Ovary (tissue), 9 donors: Measurements from ENCODE around the gene MEI1. TPM values are rescaled to one million over a fixed set of nuclear protein-coding genes. Genes with fewer than 3 reads are reported as not detected.

Experiments
- DNase-seq, 5 donors: peaks; one replicate each; pipeline ENCODE4 v3.0.0-alpha.2; 2019 to 2020
- H3K27ac ChIP-seq, 2 donors: fragments of 200-600 bp; one replicate each; pipeline versions ENCODE4 v1.5.1 to v1.8.0; 2019 to 2022
- H3K27me3 ChIP-seq: fragments of 200-600 bp; one replicate; pipeline ENCODE4 v1.8.0; 2022
- H3K36me3 ChIP-seq: fragments of 200-600 bp; sonication (generic); one replicate; pipeline ENCODE4 v1.5.1; 2019
- H3K4me1 ChIP-seq: one replicate; pipeline ENCODE4 v1.8.1; 2013; ENCODE audit warnings: mild to moderate bottlenecking, moderate library complexity; ENCODE audit not compliant: insufficient read depth
- H3K4me3 ChIP-seq: fragments of 200-600 bp; sonication (generic); one replicate; pipeline ENCODE4 v1.5.1; 2017
- H3K9me3 ChIP-seq, 2 donors: fragments of 200-600 bp in 1 of 2; sonication (generic) in 1 of 2; one replicate each; pipeline versions ENCODE4 v1.5.1 to v1.8.1; 2013 to 2019; ENCODE audit warnings: mild to moderate bottlenecking in 1 of 2, moderate library complexity in 1 of 2
- CTCF ChIP-seq, 3 donors: fragments of 450-650 bp in 2 of 3; fragments of 200-600 bp in 1 of 3; IDR thresholded peaks; one replicate each; pipeline versions ENCODE4 v1.5.1 to v1.8.0; 2016 to 2022; ENCODE audit warnings: antibody characterized with exemption in 3 of 3, mild to moderate bottlenecking in 1 of 3
- EP300 ChIP-seq: sonication (generic); formaldehyde crosslinking; IDR thresholded peaks from one replicate; pipeline ENCODE4 v1.6.1; 2017; ENCODE audit warnings: antibody characterized with exemption
- POLR2A ChIP-seq: fragments of 450-650 bp; IDR thresholded peaks from one replicate; pipeline ENCODE4 v1.6.1; 2017; ENCODE audit warnings: antibody characterized with exemption, mild to moderate bottlenecking, moderate library complexity
- WGBS, 3 donors: extraction: QIAGEN DNeasy Blood & Tissue Kit in 1 of 3; methylation state at CpG; one replicate each; pipeline versions ENCODE4 v1.1.5 to v1.1.7; 2013 to 2017; 5-methylcytosine and 5-hydroxymethylcytosine counted together
- intact Hi-C, 4 donors: fragments of 100-400 bp; cut with DNase I; formaldehyde crosslinking; loops; one replicate each; pipeline versions ENCODE4 v1.11.0 to v1.15.1; 2022 to 2023
- polyA plus RNA-seq, 2 donors: library from polyadenylated mRNA; stranded (reverse); fragments of 200-250 nt in 1 of 2; fragments of 350-450 nt in 1 of 2; fragmentation: Illumina TruSeq in 1 of 2; extraction: RNeasy Lipid Tissue Mini Kit (QIAGEN cat#74804) in 1 of 2; gene quantifications; one replicate each; pipeline ENCODE4 v1.2.3, GENCODE V29; 2013 to 2014
- small RNA-seq: library from RNA; depleted of rRNA; stranded (forward); fragments of <200 nt; gene quantifications from one replicate; pipeline ENCODE3, GENCODE V24; 2016
- total RNA-seq, 7 donors: library from RNA; depleted of rRNA in 2 of 7; stranded (reverse); fragments of >200 nt in 2 of 7; fragmentation: NEBNext Ultra II Directional in 3 of 7; extraction: Animal tissue kit (Norgen Biotek cat#: 25700) in 3 of 7; gene quantifications; one replicate each; pipeline versions ENCODE4 v1.1.0 to v1.2.4, GENCODE V29; 2016 to 2023
- donor health status: DM: no; HTN: no; CAD: no; lungs with moderate emphysema.
- donor health status: DM: no; HTN: no; CAD: no.
- donor health status: Bipolar disorder and iron deficiency.
- donor health status: DM: yes; HTN: yes; CAD: no.
- donor health status: DM: no; HTN: no; CAD: no.
- donor health status: DM: yes; HTN: yes; CAD: no.

Gene MEI1
- total and polyA plus RNA-seq, 9 donors: 0.25 to 2.6 (median 1.1) TPM

- H3K9me3 ChIP-seq: no peaks in the 10 kb centered on the region
- no peak for TF ChIP-seq POLR2A
- TF ChIP-seq EP300: no peak
- TF ChIP-seq CTCF (IDR thresholded peaks at IDR 0.05): no peak
- no peaks in the 10 kb centered on the region for H3K27me3 ChIP-seq
- no peak for DNase-seq
- WGBS, 3 donors: 43 to 65% (median 59%) methylated on average over 4 of the region's 4 CpGs
- no peaks in the 10 kb centered on the region for H3K36me3 ChIP-seq
- H3K27ac ChIP-seq: no peak overlapping the region
- H3K4me3 ChIP-seq: no peak overlapping the region
- intact Hi-C loops: no loop called here
- H3K4me1 ChIP-seq: peaks cover 4% of the 10 kb centered on the region
Observed at GRCh38 chr22:41845380-41846267, 146.3 kb downstream of the MEI1 start.

GRCh38 chr22:41846268-41846987, 147.1 kb downstream of the MEI1 start:
- H3K27ac ChIP-seq: no peak overlapping the region
- intact Hi-C loops: no loop called here
- WGBS, 3 donors: 82 to 86% (median 83%) methylated on average over 10 of the region's 10 CpGs
- H3K36me3 ChIP-seq: no peaks in the 10 kb centered on the region
- no peak for DNase-seq
- no peaks in the 10 kb centered on the region for H3K9me3 ChIP-seq
- H3K27me3 ChIP-seq: no peaks in the 10 kb centered on the region
- H3K4me1 ChIP-seq: no peaks in the 10 kb centered on the region
- H3K4me3 ChIP-seq: no peak overlapping the region
- no peak for TF ChIP-seq CTCF (IDR thresholded peaks at IDR 0.05)
- no peak for TF ChIP-seq POLR2A
- TF ChIP-seq EP300: no peak

- no peaks in the 10 kb centered on the region for H3K4me1 ChIP-seq
- intact Hi-C loops: no loop called here
- whole genome bisulfite sequencing, 3 donors: 75 to 86% (median 76%) methylated on average over 2 of the region's 2 CpGs
- H3K27me3 ChIP-seq: no peaks in the 10 kb centered on the region
- H3K9me3 ChIP-seq: no peaks in the 10 kb centered on the region
- no peak overlapping the region for H3K4me3 ChIP-seq
- no peaks in the 10 kb centered on the region for H3K36me3 ChIP-seq
- TF ChIP-seq EP300 (no peak), POLR2A (no peak), CTCF (IDR thresholded peaks at IDR 0.05) (no peak)
- DNase-seq: no peak
- no peak overlapping the region for H3K27ac ChIP-seq
Observed at GRCh38 chr22:41847300-41847699, 148.0 kb downstream of the MEI1 start.

- TF ChIP-seq EP300 (no peak), POLR2A (no peak), CTCF (IDR thresholded peaks at IDR 0.05) (no peak)
- no peaks in the 10 kb centered on the region for H3K4me1 ChIP-seq
- no peaks in the 10 kb centered on the region for H3K9me3 ChIP-seq
- 81 to 86% (median 85%) methylated on average over 5 of the region's 5 CpGs for WGBS, 3 donors
- no peak for DNase-seq
- intact Hi-C loops: no loop called here
- H3K27me3 ChIP-seq: no peaks in the 10 kb centered on the region
- H3K36me3 ChIP-seq: no peaks in the 10 kb centered on the region
- no peak overlapping the region for H3K27ac ChIP-seq
- no peak overlapping the region for H3K4me3 ChIP-seq
Observed at GRCh38 chr22:41848468-41848867, 149.2 kb downstream of the MEI1 start.

Small RNA genes within 50 kb of the gene (small RNA-seq; reads per million reads assigned to genes)
- gene HMGN2P10 (not detected), gene RF00019 (not detected), gene RNU6-476P (not detected), gene RNU6ATAC22P (not detected)

Other genes with a start within 250 kb of the MEI1 start
- gene PHF5A, start 230.8 kb upstream of the MEI1 start, total RNA-seq: 10 to 100 TPM; 27.3 to 44.2 (median 32.0) TPM
- gene PHF5A, start 230.8 kb upstream of the MEI1 start, polyA plus RNA-seq: 10 to 100 TPM; 36.8 to 55.3 TPM
- 10 to 100 TPM; 20.6 to 58.3 (median 50.7) TPM for gene ACO2, start 230.4 kb upstream of the MEI1 start, total RNA-seq
- 10 to 100 TPM; 32.3 to 99.1 TPM for gene ACO2, start 230.4 kb upstream of the MEI1 start, polyA plus RNA-seq
- 10 to 100 TPM; 17.2 to 84.6 (median 52.9) TPM for gene POLR3H, start 155.0 kb upstream of the MEI1 start, total RNA-seq
- 10 to 100 TPM; 15.7 to 34.1 TPM for gene POLR3H, start 155.0 kb upstream of the MEI1 start, polyA plus RNA-seq
- gene CSDC2, start 138.5 kb upstream of the MEI1 start, total RNA-seq: 100 to 1,000 TPM in 4 of 7 donors, 10 to 100 TPM in 3; 56.9 to 209 (median 101) TPM
- 100 to 1,000 TPM in 1 of 2 donors, 1 to 10 TPM in 1; 2.5 to 151 TPM for gene CSDC2, start 138.5 kb upstream of the MEI1 start, polyA plus RNA-seq
- 10 to 100 TPM; 40.5 to 68.6 (median 55.7) TPM for gene PMM1, start 109.7 kb upstream of the MEI1 start, total RNA-seq
- 10 to 100 TPM; 19.9 to 76.6 TPM for gene PMM1, start 109.7 kb upstream of the MEI1 start, polyA plus RNA-seq
- gene DESI1, start 78.5 kb upstream of the MEI1 start, total RNA-seq: 10 to 100 TPM; 15.4 to 34.5 (median 22.8) TPM
- gene DESI1, start 78.5 kb upstream of the MEI1 start, polyA plus RNA-seq: 10 to 100 TPM; 10.8 to 26.9 TPM
- gene XRCC6, start 78.2 kb upstream of the MEI1 start, total RNA-seq: 100 to 1,000 TPM; 147 to 239 (median 200) TPM
- 100 to 1,000 TPM; 165 to 380 TPM for gene XRCC6, start 78.2 kb upstream of the MEI1 start, polyA plus RNA-seq
- gene SNU13, start 10.6 kb upstream of the MEI1 start, total RNA-seq: 100 to 1,000 TPM in 6 of 7 donors, 10 to 100 TPM in 1; 88.1 to 188 (median 129) TPM
- 100 to 1,000 TPM; 117 to 131 TPM for gene SNU13, start 10.6 kb upstream of the MEI1 start, polyA plus RNA-seq
- gene CCDC134, start 101.2 kb downstream of the MEI1 start, total RNA-seq: 10 to 100 TPM in 1 of 7 donors, 1 to 10 TPM in 6; 7.9 to 13.3 (median 8.8) TPM
- gene CCDC134, start 101.2 kb downstream of the MEI1 start, polyA plus RNA-seq: 1 to 10 TPM; 1.3 to 4.9 TPM
- 100 to 1,000 TPM in 1 of 7 donors, 10 to 100 TPM in 6; 29.2 to 215 (median 74.1) TPM for gene SREBF2, start 133.6 kb downstream of the MEI1 start, total RNA-seq
- gene SREBF2, start 133.6 kb downstream of the MEI1 start, polyA plus RNA-seq: 10 to 100 TPM; 38.7 to 94.9 TPM
- under 1 TPM in 1 of 7 donors, not detected in 6; 0.46 TPM for gene SHISA8, start 215.6 kb downstream of the MEI1 start, total RNA-seq
- gene SHISA8, start 215.6 kb downstream of the MEI1 start, polyA plus RNA-seq: not detected
- gene TNFRSF13C, start 227.3 kb downstream of the MEI1 start, total RNA-seq: under 1 TPM; 0.08 to 0.36 (median 0.22) TPM
- gene TNFRSF13C, start 227.3 kb downstream of the MEI1 start, polyA plus RNA-seq: under 1 TPM; 0.05 TPM
- 1 to 10 TPM in 4 of 7 donors, under 1 TPM in 1, not detected in 2; 0.25 to 8.0 (median 1.8) TPM for gene CENPM, start 247.6 kb downstream of the MEI1 start, total RNA-seq
- 1 to 10 TPM in 1 of 2 donors, not detected in 1; 1.0 TPM for gene CENPM, start 247.6 kb downstream of the MEI1 start, polyA plus RNA-seq